NCI-H460 (cell line): ENCODE results near the gene TEX101. TPM values are rescaled to one million over a fixed set of nuclear protein-coding genes. Genes with fewer than 3 reads are reported as not detected.

Experiments used
- DNase-seq: peaks from one replicate; pipeline ENCODE4 v3.0.0-alpha.2; 2016; ENCODE audit warnings: low read depth; ENCODE audit errors: extremely low read depth
- total RNA-seq: library from RNA; depleted of rRNA; stranded (reverse); fragments of >200 nt; shearing (Covaris generic); gene quantifications from 2 replicates; pipeline ENCODE4 v1.2.3, GENCODE V29; 2014

Gene TEX101
- total RNA-seq, 1 experiment from 2014 or later, result not detected

- no peak for DNase-seq
These were observed 30.7 kb downstream of the TEX101 start for GRCh38 chr19:43445426-43445825.

GRCh38 chr19:43446746-43447489, 32.2 kb downstream of the TEX101 start:
- DNase-seq, result peak; percentile 62

- DNase-seq, result no peak
These were observed 33.0 kb downstream of the TEX101 start for GRCh38 chr19:43447655-43448054.

GRCh38 chr19:43450545-43450997, 35.9 kb downstream of the TEX101 start:
- DNase-seq, result no peak

GRCh38 chr19:43452582-43452981, 37.9 kb downstream of the TEX101 start:
- no peak for DNase-seq

- no peak for DNase-seq
These were observed 39.3 kb downstream of the TEX101 start for GRCh38 chr19:43454031-43454430.

GRCh38 chr19:43455321-43456113, 40.8 kb downstream of the TEX101 start:
- DNase-seq, result no peak

GRCh38 chr19:43457809-43458208, 43.1 kb downstream of the TEX101 start:
- no peak for DNase-seq

- DNase-seq, result no peak
These were observed 45.8 kb downstream of the TEX101 start for GRCh38 chr19:43460362-43461016.

GRCh38 chr19:43461303-43461702, 46.6 kb downstream of the TEX101 start:
- no peak for DNase-seq

GRCh38 chr19:43462383-43462782, 47.7 kb downstream of the TEX101 start:
- no peak for DNase-seq

- no peak for DNase-seq
These were observed 48.2 kb downstream of the TEX101 start for GRCh38 chr19:43462785-43463380.

GRCh38 chr19:43463381-43464133, 48.9 kb downstream of the TEX101 start:
- DNase-seq, result peak; percentile 91

- no peak for DNase-seq
These were observed 49.6 kb downstream of the TEX101 start for GRCh38 chr19:43464134-43464775.

GRCh38 chr19:43465468-43466120, 50.9 kb downstream of the TEX101 start, which contains the start of gene LYPD3:
Gene LYPD3, minus strand, starts transcription at chr19:43465608. Its CDS starts 37 bp downstream, at chr19:43465571.
- DNase-seq, result peak; percentile 18

GRCh38 chr19:43466793-43467192, 52.1 kb downstream of the TEX101 start:
- DNase-seq, result no peak

- no peak for DNase-seq
These were observed 52.6 kb downstream of the TEX101 start for GRCh38 chr19:43467276-43467675.

GRCh38 chr19:43467730-43468129, 53.0 kb downstream of the TEX101 start:
- peak; percentile 14 for DNase-seq
